BE2C (cell line): ENCODE measurements around the gene CTDSP2.

Source experiments
- DNase-seq: peaks from one replicate; pipeline ENCODE4 v3.0.0-alpha.2; 2020
- H3K27me3 ChIP-seq: fragments of 250-450 bp; sonication (Bioruptor Pico); 2 replicates; pipeline ENCODE4 v1.5.1; 2020; ENCODE audit warnings: mild to moderate bottlenecking
- H3K36me3 ChIP-seq: fragments of 250-450 bp; sonication (Bioruptor Pico); 2 replicates; pipeline ENCODE4 v1.5.1; 2020; ENCODE audit warnings: mild to moderate bottlenecking
- H3K4me1 ChIP-seq: fragments of 250-450 bp; sonication (Bioruptor Pico); 2 replicates; pipeline ENCODE4 v1.5.1; 2020
- H3K4me3 ChIP-seq: 2 replicates; pipeline ENCODE4 v1.5.1; 2011; ENCODE audit warnings: low read depth, low read length
- H3K9me3 ChIP-seq: fragments of 250-450 bp; sonication (Bioruptor Pico); 2 replicates; pipeline ENCODE4 v1.5.1; 2020
- TF ChIP-seq, protein P1 (sequence below): IDR thresholded peaks from 2 replicates; pipeline ENCODE4 v1.5.1; 2012; ENCODE audit warnings: mild to moderate bottlenecking, low read depth, low read length

The CTDSP2 gene

GRCh38 chr12:57826400-57826799, 20.1 kb downstream of the CTDSP2 start:
- TF ChIP-seq, protein P1, sequence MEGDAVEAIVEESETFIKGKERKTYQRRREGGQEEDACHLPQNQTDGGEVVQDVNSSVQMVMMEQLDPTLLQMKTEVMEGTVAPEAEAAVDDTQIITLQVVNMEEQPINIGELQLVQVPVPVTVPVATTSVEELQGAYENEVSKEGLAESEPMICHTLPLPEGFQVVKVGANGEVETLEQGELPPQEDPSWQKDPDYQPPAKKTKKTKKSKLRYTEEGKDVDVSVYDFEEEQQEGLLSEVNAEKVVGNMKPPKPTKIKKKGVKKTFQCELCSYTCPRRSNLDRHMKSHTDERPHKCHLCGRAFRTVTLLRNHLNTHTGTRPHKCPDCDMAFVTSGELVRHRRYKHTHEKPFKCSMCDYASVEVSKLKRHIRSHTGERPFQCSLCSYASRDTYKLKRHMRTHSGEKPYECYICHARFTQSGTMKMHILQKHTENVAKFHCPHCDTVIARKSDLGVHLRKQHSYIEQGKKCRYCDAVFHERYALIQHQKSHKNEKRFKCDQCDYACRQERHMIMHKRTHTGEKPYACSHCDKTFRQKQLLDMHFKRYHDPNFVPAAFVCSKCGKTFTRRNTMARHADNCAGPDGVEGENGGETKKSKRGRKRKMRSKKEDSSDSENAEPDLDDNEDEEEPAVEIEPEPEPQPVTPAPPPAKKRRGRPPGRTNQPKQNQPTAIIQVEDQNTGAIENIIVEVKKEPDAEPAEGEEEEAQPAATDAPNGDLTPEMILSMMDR = no peak
- no peaks in the 10 kb centered on the region for H3K9me3 ChIP-seq

DNA sequence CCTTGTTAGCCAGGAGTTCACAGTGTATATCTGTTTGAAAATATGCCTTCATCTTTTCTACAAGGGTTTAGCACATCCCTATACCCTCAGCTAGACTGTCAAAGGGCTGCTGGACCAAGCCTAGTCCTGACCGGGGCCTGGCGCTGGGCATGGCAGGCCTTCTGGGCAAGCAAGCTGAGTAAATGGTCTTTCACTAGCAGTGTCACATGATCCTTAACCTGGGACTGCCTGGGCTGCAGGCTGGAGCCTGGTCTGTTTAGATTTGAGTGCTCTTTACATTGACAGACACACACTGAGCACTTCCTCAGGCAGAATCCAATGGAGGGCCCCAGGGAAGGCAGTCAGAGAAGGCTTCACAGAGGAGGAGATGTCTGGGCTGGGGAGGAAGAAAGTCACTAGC, 21.1 kb downstream of the CTDSP2 start:
- no peak overlapping the region for H3K4me3 ChIP-seq
- H3K4me1 ChIP-seq = no peaks in the 10 kb centered on the region
- H3K36me3 ChIP-seq = peaks cover 76% of the 10 kb centered on the region
- no peak for DNase-seq
- no peaks in the 10 kb centered on the region for H3K27me3 ChIP-seq
- no peaks in the 10 kb centered on the region for H3K9me3 ChIP-seq
- TF ChIP-seq, protein P1 = no peak

More at GRCh38 chr12:57826400-57826799, 20.1 kb downstream of the CTDSP2 start:
- peaks cover under 1% of the 10 kb centered on the region; the same call in 1 of the 2 replicates for H3K4me1 ChIP-seq
- peaks cover 76% of the 10 kb centered on the region for H3K36me3 ChIP-seq
- no peaks in the 10 kb centered on the region for H3K27me3 ChIP-seq
- no peak overlapping the region for H3K4me3 ChIP-seq
- DNase-seq = no peak

DNA sequence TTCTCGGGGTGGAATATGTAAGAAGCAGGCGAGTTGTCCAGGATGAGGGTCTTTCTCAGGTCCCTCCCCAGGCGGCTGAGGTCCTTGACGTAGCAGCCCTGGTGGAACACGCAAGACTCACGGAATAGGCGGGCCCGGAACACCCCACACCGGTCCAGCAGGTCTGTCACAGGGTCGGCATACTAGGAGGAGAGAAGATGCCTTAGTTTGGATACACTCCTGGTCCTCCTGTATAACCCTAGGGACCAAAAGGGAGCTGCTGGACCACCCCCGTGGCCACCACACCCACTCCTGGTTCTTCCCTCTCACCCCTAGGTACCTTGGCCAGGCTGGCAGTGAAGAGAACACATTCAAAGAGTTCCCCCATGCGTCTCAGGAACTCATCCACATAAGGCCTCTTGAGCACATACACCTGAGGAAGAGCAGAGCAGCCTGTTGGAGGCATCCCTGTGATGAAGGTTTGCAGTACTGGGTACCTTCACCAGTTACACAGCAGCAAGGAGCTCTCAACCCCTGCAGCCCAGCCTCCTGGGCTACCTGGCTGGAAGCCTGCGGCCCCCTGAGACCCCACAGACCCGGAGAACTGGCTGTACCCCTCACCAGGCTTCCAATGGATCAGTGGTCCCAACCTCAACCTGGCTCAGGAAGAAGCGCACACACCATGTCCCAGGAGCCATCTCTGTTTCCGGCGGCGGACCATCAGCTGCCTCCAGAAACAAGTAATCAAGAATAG, 22.5 kb downstream of the CTDSP2 start:
- Histone ChIP-seq H3K4me1 (no peaks in the 10 kb centered on the region), H3K4me3 (no peak overlapping the region), H3K27me3 (no peaks in the 10 kb centered on the region), H3K36me3 (peaks cover 67% of the 10 kb centered on the region), H3K9me3 (no peaks in the 10 kb centered on the region)
- DNase-seq = no peak
- TF ChIP-seq, protein P1 = no peak

DNA sequence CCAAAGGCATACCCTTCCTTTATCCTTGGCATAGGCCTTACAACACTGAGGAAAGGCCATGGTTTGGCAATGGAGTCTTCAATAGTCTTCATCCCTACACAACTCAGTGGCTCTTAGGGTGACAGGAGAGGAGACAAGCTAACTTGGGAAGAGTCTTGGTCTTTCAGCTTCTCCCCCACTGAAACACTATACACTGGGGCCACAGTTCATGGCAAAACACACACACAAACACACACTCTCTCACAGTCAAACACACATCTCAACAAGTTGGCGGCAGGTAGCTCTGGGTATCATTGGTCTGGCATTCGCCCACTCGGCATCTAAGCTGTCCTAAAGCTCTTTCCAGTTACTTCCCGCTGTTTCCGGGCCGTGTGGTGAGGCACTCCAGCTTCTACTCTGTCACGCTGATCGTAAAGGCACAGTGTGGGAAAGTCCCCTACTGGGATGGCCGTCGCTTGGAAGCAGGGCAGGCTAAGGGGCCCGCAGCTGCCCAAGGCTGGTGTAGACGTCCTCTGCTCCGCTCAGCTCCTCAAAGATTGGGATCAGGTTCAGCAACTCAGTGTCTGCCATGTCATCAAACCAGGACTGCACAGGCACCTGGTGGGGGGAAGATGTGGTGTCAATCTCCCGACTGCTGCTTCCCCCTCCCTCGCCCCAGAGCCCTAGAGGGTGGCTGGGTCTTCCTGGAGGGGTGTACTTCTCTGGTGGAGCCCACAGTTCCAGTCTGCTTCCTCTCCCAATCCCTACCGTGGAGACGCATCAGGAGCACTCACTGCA, 23.2 kb downstream of the CTDSP2 start:
- TF ChIP-seq, protein P1 = no peak
- H3K4me1 ChIP-seq = no peaks in the 10 kb centered on the region
- peaks cover 60% of the 10 kb centered on the region for H3K36me3 ChIP-seq
- no peaks in the 10 kb centered on the region for H3K27me3 ChIP-seq
- no peaks in the 10 kb centered on the region for H3K9me3 ChIP-seq
- H3K4me3 ChIP-seq = no peak overlapping the region
- DNase-seq = no peak

DNA sequence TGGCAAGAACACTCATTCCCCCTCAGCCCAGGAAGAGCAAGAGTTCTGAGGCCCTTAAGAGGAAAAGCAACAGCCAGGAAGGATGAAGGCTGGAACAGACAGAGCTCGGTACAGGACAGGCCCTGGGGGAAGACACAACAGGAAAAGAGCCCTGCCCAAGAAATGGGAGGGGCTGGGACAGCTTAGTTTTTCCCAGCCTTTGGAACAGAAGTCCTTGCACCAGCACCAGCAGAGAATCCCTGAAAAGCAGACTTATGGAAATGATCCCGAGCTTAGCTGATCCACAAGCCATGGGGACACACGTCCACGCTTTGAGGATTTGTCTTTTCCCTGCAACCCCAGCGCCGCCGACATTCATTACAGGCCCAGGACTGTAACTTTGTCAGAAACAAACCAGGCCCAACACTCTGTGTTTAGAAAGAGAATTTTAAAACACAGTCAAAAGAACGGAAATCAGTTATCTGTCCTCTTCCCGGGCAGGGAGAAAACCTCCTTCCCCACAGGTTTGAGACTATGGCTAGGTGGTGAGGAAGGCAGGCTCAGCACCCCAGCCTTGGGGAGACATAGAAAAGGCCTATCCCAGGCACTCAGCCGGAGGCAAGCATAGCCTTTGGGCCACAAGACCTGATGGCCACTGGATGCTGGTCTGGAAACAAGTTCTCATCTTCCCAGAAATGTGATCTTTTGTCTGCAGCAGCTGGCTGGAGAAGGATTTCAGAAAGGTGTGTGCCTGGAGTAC, 24.0 kb downstream of the CTDSP2 start:
- Histone ChIP-seq H3K27me3 (no peaks in the 10 kb centered on the region), H3K36me3 (peaks cover 52% of the 10 kb centered on the region)
- no peak for DNase-seq

More for the DNA sequence above, 24.0 kb downstream of the CTDSP2 start:
- H3K4me3 ChIP-seq = no peak overlapping the region
- H3K9me3 ChIP-seq = no peaks in the 10 kb centered on the region
- peaks cover 1% of the 10 kb centered on the region; the same call in 1 of the 2 replicates for H3K4me1 ChIP-seq
- TF ChIP-seq, protein P1 = no peak
